PC-3 (cell line): ENCODE results near the gene NOTCH2NLA.
"Not testable (repeated sequence)": the region's sequence is repeated elsewhere in the genome, so short reads cannot be mapped to it uniquely, and the experiment has no call there.

Experiments used
- EZH2phosphoT487 ChIP-seq: fragments of 300-600 bp; sonication (generic); IDR thresholded peaks from 2 replicates; pipeline ENCODE4 v1.6.1; 2018; ENCODE audit warnings: mild to moderate bottlenecking, antibody characterized with exemption, low read length, borderline replicate concordance
- TF ChIP-seq, protein P1 (sequence below): fragments of 300-600 bp; sonication (generic); conservative IDR thresholded peaks from 2 replicates; pipeline ENCODE4 v1.5.1; 2017; ENCODE audit warnings: antibody characterized with exemption, low read depth, mild to moderate bottlenecking, low read length

DNA sequence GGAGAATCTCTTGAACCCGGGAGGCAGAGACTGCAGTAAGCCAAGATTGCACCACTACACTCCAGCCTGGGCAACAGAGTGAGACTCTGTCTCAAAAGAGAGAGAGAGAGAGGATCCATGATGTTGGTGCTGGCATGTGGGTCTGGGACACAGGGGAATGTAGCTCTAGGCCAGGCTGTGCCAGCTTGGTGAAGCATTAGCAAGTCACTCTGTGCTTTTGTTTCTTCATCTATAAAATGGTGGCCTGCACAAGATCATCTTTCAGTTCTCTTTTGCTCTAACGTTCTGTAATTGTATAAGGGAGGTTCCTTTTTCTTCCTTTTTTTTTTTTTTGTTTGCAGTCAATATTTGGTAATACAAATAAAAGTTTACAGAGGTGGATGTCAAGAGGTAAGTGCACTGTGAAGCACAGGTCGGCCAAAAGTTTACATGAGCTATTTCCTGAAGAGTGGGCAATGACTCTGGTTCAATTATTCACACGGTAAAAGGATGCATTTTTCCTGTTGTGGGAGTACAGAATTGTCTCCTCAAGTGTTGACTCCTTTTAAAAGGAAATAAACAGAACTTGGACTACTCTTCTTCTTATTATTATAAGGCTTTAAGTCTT is 24.5 kb upstream of the NOTCH2NLA start:
- TF ChIP-seq, protein P1, sequence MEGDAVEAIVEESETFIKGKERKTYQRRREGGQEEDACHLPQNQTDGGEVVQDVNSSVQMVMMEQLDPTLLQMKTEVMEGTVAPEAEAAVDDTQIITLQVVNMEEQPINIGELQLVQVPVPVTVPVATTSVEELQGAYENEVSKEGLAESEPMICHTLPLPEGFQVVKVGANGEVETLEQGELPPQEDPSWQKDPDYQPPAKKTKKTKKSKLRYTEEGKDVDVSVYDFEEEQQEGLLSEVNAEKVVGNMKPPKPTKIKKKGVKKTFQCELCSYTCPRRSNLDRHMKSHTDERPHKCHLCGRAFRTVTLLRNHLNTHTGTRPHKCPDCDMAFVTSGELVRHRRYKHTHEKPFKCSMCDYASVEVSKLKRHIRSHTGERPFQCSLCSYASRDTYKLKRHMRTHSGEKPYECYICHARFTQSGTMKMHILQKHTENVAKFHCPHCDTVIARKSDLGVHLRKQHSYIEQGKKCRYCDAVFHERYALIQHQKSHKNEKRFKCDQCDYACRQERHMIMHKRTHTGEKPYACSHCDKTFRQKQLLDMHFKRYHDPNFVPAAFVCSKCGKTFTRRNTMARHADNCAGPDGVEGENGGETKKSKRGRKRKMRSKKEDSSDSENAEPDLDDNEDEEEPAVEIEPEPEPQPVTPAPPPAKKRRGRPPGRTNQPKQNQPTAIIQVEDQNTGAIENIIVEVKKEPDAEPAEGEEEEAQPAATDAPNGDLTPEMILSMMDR, result not testable (repeated sequence)
- TF ChIP-seq EZH2phosphoT487, result not testable (repeated sequence)
